Hepatocyte (in vitro differentiated cells): ENCODE measurements around the gene ULK1. TPM values are rescaled to one million over a fixed set of nuclear protein-coding genes. Genes with fewer than 3 reads are reported as not detected.
"Not testable (repeated sequence)": the region's sequence is repeated elsewhere in the genome, so short reads cannot be mapped to it uniquely, and the experiment has no call there.

Source experiments
- DNase-seq: peaks from one replicate; pipeline ENCODE4 v3.0.0-alpha.2; 2016; ENCODE audit warnings: low spot score
- H2AFZ ChIP-seq: fragments of 200-600 bp; sonication (generic); 2 replicates; pipeline ENCODE4 v1.6.0; 2016; ENCODE audit warnings: antibody characterized with exemption, mild to moderate bottlenecking
- H3K27ac ChIP-seq: fragments of 200-600 bp; sonication (generic); 2 replicates; pipeline ENCODE4 v1.5.1; 2016; ENCODE audit warnings: mild to moderate bottlenecking
- H3K27me3 ChIP-seq: fragments of 200-600 bp; sonication (generic); 2 replicates; pipeline ENCODE4 v1.6.1; 2016
- H3K36me3 ChIP-seq: fragments of 200-600 bp; sonication (generic); replicated peaks from 2 replicates; pipeline ENCODE4 v1.5.1; 2016; ENCODE audit warnings: low read depth; ENCODE audit not compliant: insufficient read depth
- H3K4me1 ChIP-seq: fragments of 200-600 bp; sonication (generic); 2 replicates; pipeline ENCODE4 v1.5.1; 2016; ENCODE audit warnings: mild to moderate bottlenecking, moderate library complexity; ENCODE audit not compliant: insufficient read depth
- H3K4me2 ChIP-seq: fragments of 200-600 bp; sonication (generic); 2 replicates; pipeline ENCODE4 v1.6.0; 2016
- H3K4me3 ChIP-seq: fragments of 200-600 bp; sonication (generic); 2 replicates; pipeline ENCODE4 v1.5.1; 2016; ENCODE audit warnings: mild to moderate bottlenecking
- H3K79me2 ChIP-seq: fragments of 200-600 bp; sonication (generic); 2 replicates; pipeline ENCODE4 v1.6.0; 2017; ENCODE audit warnings: mild to moderate bottlenecking
- H3K9me2 ChIP-seq: fragments of 200-600 bp; sonication (generic); replicated peaks from 2 replicates; pipeline ENCODE4 v1.6.0; 2017; ENCODE audit warnings: mild to moderate bottlenecking; ENCODE audit not compliant: insufficient read depth
- H3K9me3 ChIP-seq: fragments of 200-600 bp; sonication (generic); 2 replicates; pipeline ENCODE4 v1.5.1; 2016; ENCODE audit warnings: low read depth, mild to moderate bottlenecking
- H4K20me1 ChIP-seq: fragments of 200-600 bp; sonication (generic); 2 replicates; pipeline ENCODE4 v1.6.0; 2016; ENCODE audit warnings: mild to moderate bottlenecking; ENCODE audit not compliant: insufficient read depth, poor library complexity, severe bottlenecking
- EZH2 ChIP-seq: fragments of 200-600 bp; sonication (generic); IDR thresholded peaks from 2 replicates; pipeline ENCODE4 v1.6.1; 2016; ENCODE audit warnings: antibody characterized with exemption, mild to moderate bottlenecking, borderline replicate concordance
- EZH2phosphoT487 ChIP-seq: fragments of 200-600 bp; sonication (generic); IDR thresholded peaks from one replicate; pipeline ENCODE4 v1.6.1; 2018; ENCODE audit warnings: antibody characterized with exemption, mild to moderate bottlenecking, low read depth, moderate library complexity; ENCODE audit not compliant: unreplicated experiment, severe bottlenecking
- WGBS: methylation state at CpG from one replicate; pipeline ENCODE4 v1.1.6; 2016; ENCODE audit warnings: low lambda C conversion rate; ENCODE audit errors: missing lambda C conversion rate; 5-methylcytosine and 5-hydroxymethylcytosine counted together
- polyA plus RNA-seq: library from polyadenylated mRNA; unstranded; fragments of >200 nt; fragmentation: Nextera tagmentation; extraction: Ambion mirVana; gene quantifications from 2 replicates; pipeline ENCODE4 v1.2.1, GENCODE V29; 2016
- total RNA-seq: library from RNA; depleted of rRNA; stranded (reverse); fragments of >200 nt; gene quantifications from 2 replicates; pipeline ENCODE4 v1.2.3, GENCODE V29; 2014
- TF ChIP-seq, protein P1 (sequence below): fragments of 200-600 bp; sonication (generic); IDR thresholded peaks from 2 replicates; pipeline ENCODE4 v1.5.1; 2016; ENCODE audit warnings: antibody characterized with exemption, mild to moderate bottlenecking; ENCODE audit not compliant: poor library complexity

ULK1 gene
- total and polyA plus RNA-seq, 2 experiments from 2014 or later, result 9.4 to 11.0 TPM

- Histone ChIP-seq H3K36me3 (no peaks in the 10 kb centered on the region), H3K27me3 (no peaks in the 10 kb centered on the region), H3K4me1 (no peaks in the 10 kb centered on the region), H4K20me1 (peaks cover 61% of the 10 kb centered on the region), H3K4me3 (no peak overlapping the region), H3K4me2 (no peak overlapping the region), H3K79me2 (peaks cover 86% of the 10 kb centered on the region), H3K27ac (no peak overlapping the region), H3K9me2 (no peaks in the 10 kb centered on the region), H2AFZ (no peak overlapping the region), H3K9me3 (no peaks in the 10 kb centered on the region)
- TF ChIP-seq, protein P1, sequence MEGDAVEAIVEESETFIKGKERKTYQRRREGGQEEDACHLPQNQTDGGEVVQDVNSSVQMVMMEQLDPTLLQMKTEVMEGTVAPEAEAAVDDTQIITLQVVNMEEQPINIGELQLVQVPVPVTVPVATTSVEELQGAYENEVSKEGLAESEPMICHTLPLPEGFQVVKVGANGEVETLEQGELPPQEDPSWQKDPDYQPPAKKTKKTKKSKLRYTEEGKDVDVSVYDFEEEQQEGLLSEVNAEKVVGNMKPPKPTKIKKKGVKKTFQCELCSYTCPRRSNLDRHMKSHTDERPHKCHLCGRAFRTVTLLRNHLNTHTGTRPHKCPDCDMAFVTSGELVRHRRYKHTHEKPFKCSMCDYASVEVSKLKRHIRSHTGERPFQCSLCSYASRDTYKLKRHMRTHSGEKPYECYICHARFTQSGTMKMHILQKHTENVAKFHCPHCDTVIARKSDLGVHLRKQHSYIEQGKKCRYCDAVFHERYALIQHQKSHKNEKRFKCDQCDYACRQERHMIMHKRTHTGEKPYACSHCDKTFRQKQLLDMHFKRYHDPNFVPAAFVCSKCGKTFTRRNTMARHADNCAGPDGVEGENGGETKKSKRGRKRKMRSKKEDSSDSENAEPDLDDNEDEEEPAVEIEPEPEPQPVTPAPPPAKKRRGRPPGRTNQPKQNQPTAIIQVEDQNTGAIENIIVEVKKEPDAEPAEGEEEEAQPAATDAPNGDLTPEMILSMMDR, result no peak
- TF ChIP-seq EZH2 (no peak), EZH2phosphoT487 (no peak)
- no peak for DNase-seq
- 88% methylated on average over 4 of the region's 4 CpGs for WGBS
Observed at GRCh38 chr12:131959116-131959515, 64.7 kb downstream of the ULK1 start.

- TF ChIP-seq EZH2phosphoT487 (no peak), EZH2 (no peak)
- TF ChIP-seq, protein P1, result no peak
- H3K9me3 ChIP-seq, result no peaks in the 10 kb centered on the region
- DNase-seq, result no peak
- no peaks in the 10 kb centered on the region for H3K9me2 ChIP-seq
- H2AFZ ChIP-seq, result no peak overlapping the region
- H3K36me3 ChIP-seq, result no peaks in the 10 kb centered on the region
- 85% methylated on average over 16 of the region's 16 CpGs for WGBS
- no peak overlapping the region for H3K27ac ChIP-seq
- H3K4me3 ChIP-seq, result no peak overlapping the region
- no peaks in the 10 kb centered on the region for H3K4me1 ChIP-seq
- H4K20me1 ChIP-seq, result peaks cover 64% of the 10 kb centered on the region
- no peaks in the 10 kb centered on the region for H3K27me3 ChIP-seq
- H3K4me2 ChIP-seq, result no peak overlapping the region
- peaks cover 86% of the 10 kb centered on the region for H3K79me2 ChIP-seq
Observed at GRCh38 chr12:131959641-131960589, 65.5 kb downstream of the ULK1 start.

DNA sequence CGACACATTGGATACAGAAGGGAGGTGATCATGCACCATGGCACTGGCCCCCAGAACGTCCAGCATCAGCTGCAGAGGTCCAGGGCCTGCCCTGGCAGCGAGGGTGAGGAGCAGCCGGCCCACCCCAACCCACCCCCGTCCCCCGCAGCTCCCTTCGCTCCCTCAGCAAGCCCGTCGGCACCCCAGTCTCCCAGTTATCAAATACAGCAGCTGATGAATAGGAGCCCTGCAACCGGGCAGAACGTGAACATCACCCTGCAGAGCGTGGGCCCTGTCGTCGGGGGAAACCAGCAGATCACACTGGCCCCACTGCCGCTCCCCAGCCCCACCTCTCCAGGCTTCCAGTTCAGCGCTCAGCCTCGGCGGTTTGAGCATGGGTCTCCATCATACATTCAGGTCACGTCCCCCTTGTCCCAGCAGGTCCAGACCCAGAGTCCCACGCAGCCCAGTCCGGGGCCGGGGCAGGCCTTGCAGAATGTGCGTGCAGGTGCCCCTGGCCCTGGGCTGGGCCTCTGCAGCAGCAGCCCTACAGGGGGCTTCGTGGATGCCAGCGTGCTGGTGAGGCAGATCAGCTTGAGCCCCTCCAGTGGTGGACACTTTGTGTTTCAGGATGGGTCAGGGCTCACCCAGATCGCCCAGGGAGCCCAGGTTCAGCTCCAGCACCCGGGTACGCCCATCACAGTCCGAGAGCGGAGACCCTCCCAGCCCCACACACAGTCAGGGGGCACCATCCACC, 66.3 kb downstream of the ULK1 start:
- not testable (repeated sequence) for H3K4me2 ChIP-seq, H3K4me3 ChIP-seq, H3K27ac ChIP-seq, H3K4me1 ChIP-seq, H3K36me3 ChIP-seq, DNase-seq, H3K9me2 ChIP-seq, H3K9me3 ChIP-seq, H3K27me3 ChIP-seq, H2AFZ ChIP-seq
- 97% methylated on average over 21 of the region's 30 CpGs for WGBS
- peaks cover 86% of the 10 kb centered on the region for H3K79me2 ChIP-seq
- peaks cover 60% of the 10 kb centered on the region for H4K20me1 ChIP-seq

- not testable (repeated sequence) for H3K9me3 ChIP-seq, H3K4me2 ChIP-seq, DNase-seq, H3K36me3 ChIP-seq, H3K27me3 ChIP-seq, H2AFZ ChIP-seq, H3K27ac ChIP-seq, H3K9me2 ChIP-seq, H3K4me3 ChIP-seq, H3K4me1 ChIP-seq
- Histone ChIP-seq H4K20me1 (peaks cover 58% of the 10 kb centered on the region), H3K79me2 (peaks cover 86% of the 10 kb centered on the region)
- 82% methylated on average over 5 of the region's 20 CpGs for WGBS
Observed at GRCh38 chr12:131961328-131961727, 66.9 kb downstream of the ULK1 start.
